HCT116 (cell line): ENCODE results near the gene NTNG2. TPM values are rescaled to one million over a fixed set of nuclear protein-coding genes. Genes with fewer than 3 reads are reported as not detected.

Experiments
- ATAC-seq: fragments of 200-7000 bp; cut with Tn5 transposase; 2 replicates; pipeline ENCODE4 v1.9.1; 2020; ENCODE audit warnings: mild to moderate bottlenecking, moderate library complexity
- BruUV-seq: library from RNA; stranded (reverse); fragments of 400-500 nt; replicated peaks from 2 replicates; lab custom pipeline; 2021; lab: Mats Ljungman, UMichigan
- CTCF ChIA-PET: fragments of 300-600 bp; sonication (Branson Sonifier 250); formaldehyde crosslinking; loops from one replicate; lab custom pipeline; 2021; ENCODE audit warnings: antibody characterized with exemption; lab: Charles Lee
- POLR2A ChIA-PET: fragments of 300-600, 350-600 bp; sonication (Branson Sonifier 250); formaldehyde crosslinking; loops from one replicate; lab custom pipeline; 2021; ENCODE audit warnings: antibody characterized with exemption; lab: Charles Lee
- RAD21 ChIA-PET, 2 experiments: fragments of 300-600 bp; sonication (Branson Sonifier 250); formaldehyde crosslinking; loops; one replicate each; lab custom pipeline; 2023; ENCODE audit warnings: low total read pairs in 2 of 2; ENCODE audit not compliant: uncharacterized antibody in 2 of 2, unreplicated experiment in 2 of 2, low non-redundant PET in 1 of 2; lab: Charles Lee
- DNase-seq: peaks from one replicate; pipeline ENCODE4 v3.0.0-alpha.2; 2010; ENCODE audit warnings: low read depth, low spot score
- H2AFZ ChIP-seq: fragments of 200-600 bp; shearing (Covaris generic), sonication (generic); 2 replicates; pipeline ENCODE4 v1.6.1; 2017; ENCODE audit warnings: low read depth, mixed run types, mixed read lengths, antibody characterized with exemption, low read length; ENCODE audit not compliant: poor library complexity, severe bottlenecking
- H3K27ac ChIP-seq: 2 replicates; pipeline ENCODE4 v1.5.1; 2012; ENCODE audit warnings: low read depth, low read length
- H3K27me3 ChIP-seq: fragments of 200-600 bp; sonication (generic); 2 replicates; pipeline ENCODE4 v1.6.1; 2016; ENCODE audit warnings: mixed run types, low read length, mixed read lengths; ENCODE audit not compliant: insufficient read depth
- H3K36me3 ChIP-seq, 2 experiments: fragments of 200-500 bp in 1 of 2; fragments of 200-600 bp in 1 of 2; sonication (Bioruptor generic) in 1 of 2; sonication (generic) in 1 of 2; 2 replicates each; pipeline versions ENCODE4 v1.5.1 to v1.6.1; 2014 to 2016; ENCODE audit warnings: low read length in 2 of 2, inconsistent platforms in 1 of 2, mixed read lengths in 1 of 2, mixed run types in 1 of 2; ENCODE audit not compliant: insufficient read depth in 2 of 2, control insufficient read depth in 1 of 2
- H3K4me1 ChIP-seq, 2 experiments: fragments of 200-600 bp in 1 of 2; sonication (generic) in 1 of 2; 2 replicates each; pipeline versions ENCODE4 v1.5.1 to v1.6.1; 2012 to 2017; ENCODE audit warnings: low read length in 2 of 2, inconsistent platforms in 1 of 2, mild to moderate bottlenecking in 1 of 2, mixed read lengths in 1 of 2, mixed run types in 1 of 2, moderate library complexity in 1 of 2; ENCODE audit not compliant: insufficient read depth in 2 of 2, control insufficient read depth in 1 of 2
- H3K4me2 ChIP-seq: fragments of 200-600 bp; sonication (generic); 2 replicates; pipeline ENCODE4 v1.6.1; 2017; ENCODE audit warnings: mixed run types, low read length, mixed read lengths
- H3K4me3 ChIP-seq, 2 experiments: fragments of 200-600 bp in 1 of 2; sonication (generic) in 1 of 2; replicated peaks in 1 of 2; 2 replicates each; pipeline ENCODE4 v1.5.1; 2011 to 2016; ENCODE audit warnings: low read length in 2 of 2, control low read depth in 1 of 2, low read depth in 1 of 2, mild to moderate bottlenecking in 1 of 2, mixed read lengths in 1 of 2, mixed run types in 1 of 2
- H3K79me2 ChIP-seq: fragments of 200-600 bp; sonication (generic); 2 replicates; pipeline ENCODE4 v1.6.1; 2017; ENCODE audit warnings: mild to moderate bottlenecking, mixed run types, low read length, moderate library complexity, mixed read lengths; ENCODE audit not compliant: insufficient read depth
- H3K9ac ChIP-seq: fragments of 200-600 bp; sonication (generic); 2 replicates; pipeline ENCODE4 v1.6.1; 2016; ENCODE audit warnings: low read length, mixed read lengths
- H3K9me2 ChIP-seq: fragments of 200-600 bp; sonication (generic), shearing (Covaris generic); 2 replicates; pipeline ENCODE4 v1.6.1; 2017; ENCODE audit warnings: mixed run types, mild to moderate bottlenecking, moderate library complexity; ENCODE audit not compliant: insufficient read depth
- H3K9me3 ChIP-seq, 2 experiments: fragments of 200-500 bp in 1 of 2; fragments of 200-600 bp in 1 of 2; sonication (Bioruptor generic) in 1 of 2; sonication (generic) in 1 of 2; 2 replicates each; pipeline ENCODE4 v1.6.1; 2014 to 2017; ENCODE audit warnings: low read length in 2 of 2, mixed read lengths in 2 of 2, inconsistent platforms in 1 of 2, low read depth in 1 of 2, mild to moderate bottlenecking in 1 of 2, mixed run types in 1 of 2, moderate library complexity in 1 of 2; ENCODE audit not compliant: control insufficient read depth in 1 of 2, insufficient read depth in 1 of 2
- H4K20me1 ChIP-seq: fragments of 200-600 bp; sonication (generic), shearing (Covaris generic); 2 replicates; pipeline ENCODE4 v1.6.1; 2017; ENCODE audit warnings: mixed run types, mild to moderate bottlenecking, moderate library complexity; ENCODE audit not compliant: insufficient read depth
- CBX3 ChIP-seq: IDR thresholded peaks from 2 replicates; pipeline ENCODE4 v1.6.1; 2012; ENCODE audit warnings: low read depth
- CEBPB ChIP-seq: IDR thresholded peaks from 2 replicates; pipeline ENCODE4 v1.6.1; 2012; ENCODE audit warnings: low read depth
- EGR1 ChIP-seq: IDR thresholded peaks from 2 replicates; pipeline ENCODE4 v1.6.1; 2012; ENCODE audit warnings: low read depth
- ELF1 ChIP-seq: IDR thresholded peaks from 2 replicates; pipeline ENCODE4 v1.6.1; 2012; ENCODE audit warnings: low read depth, borderline replicate concordance
- EZH2 ChIP-seq: fragments of 200-600 bp; sonication (generic); IDR thresholded peaks from 2 replicates; pipeline ENCODE4 v1.6.1; 2017; ENCODE audit warnings: antibody characterized with exemption, mixed run types
- FOSL1 ChIP-seq: IDR thresholded peaks from 2 replicates; pipeline ENCODE4 v1.6.1; 2012; ENCODE audit warnings: low read depth
- JUND ChIP-seq: IDR thresholded peaks from 2 replicates; pipeline ENCODE4 v1.6.1; 2012
- POLR2AphosphoS5 ChIP-seq: IDR thresholded peaks from 2 replicates; pipeline ENCODE4 v1.6.1; 2011; ENCODE audit warnings: mild to moderate bottlenecking, low read depth, low read length, moderate library complexity
- RAD21 ChIP-seq: IDR thresholded peaks from 2 replicates; pipeline ENCODE4 v1.6.1; 2012; ENCODE audit warnings: low read depth, mild to moderate bottlenecking
- SIN3A ChIP-seq: IDR thresholded peaks from 2 replicates; pipeline ENCODE4 v1.6.1; 2012; ENCODE audit warnings: low read depth
- SP1 ChIP-seq: IDR thresholded peaks from 2 replicates; pipeline ENCODE4 v1.6.1; 2012; ENCODE audit warnings: low read depth
- SRF ChIP-seq: IDR thresholded peaks from 2 replicates; pipeline ENCODE4 v1.6.1; 2012; ENCODE audit warnings: low read depth
- TCF7L2 ChIP-seq: IDR thresholded peaks from 2 replicates; pipeline ENCODE4 v1.7.0; 2011; ENCODE audit warnings: borderline replicate concordance, inconsistent platforms; ENCODE audit not compliant: insufficient read depth, insufficient read length; ENCODE audit errors: extremely low read depth
- YY1 ChIP-seq: IDR thresholded peaks from 2 replicates; pipeline ENCODE4 v1.6.1; 2011; ENCODE audit warnings: low read length, low read depth, moderate library complexity, mild to moderate bottlenecking; ENCODE audit not compliant: insufficient replicate concordance; ENCODE audit errors: extremely low read depth
- ZBTB33 ChIP-seq: IDR thresholded peaks from 2 replicates; pipeline ENCODE4 v1.6.1; 2011; ENCODE audit warnings: mild to moderate bottlenecking, low read length, moderate library complexity; ENCODE audit not compliant: insufficient replicate concordance; ENCODE audit errors: extremely low read depth
- ZFX ChIP-seq: fragments of 450-650 bp; IDR thresholded peaks from 2 replicates; pipeline ENCODE4 v1.6.1; 2017
- intact Hi-C: fragments of 100-400 bp; cut with micrococcal nuclease; formaldehyde crosslinking; loops from 2 replicates; pipeline ENCODE4 v1.10.0; 2022
- total RNA-seq: library from RNA; stranded (reverse); gene quantifications from one replicate; pipeline ENCODE4 v1.2.1, GENCODE V29; 2021; ENCODE audit not compliant: unreplicated experiment
- TF ChIP-seq, protein P1 (sequence below): IDR thresholded peaks from 2 replicates; pipeline ENCODE4 v1.6.1; 2012
- TF ChIP-seq, protein P2 (sequence below): IDR thresholded peaks from 2 replicates; pipeline ENCODE4 v1.6.1; 2012
- TF ChIP-seq, protein P3 (sequence below): IDR thresholded peaks from 2 replicates; pipeline ENCODE4 v1.6.1; 2012; ENCODE audit warnings: low read depth

The NTNG2 gene
- total RNA-seq, 1 experiment from 2014 or later: 2.5 TPM

DNA sequence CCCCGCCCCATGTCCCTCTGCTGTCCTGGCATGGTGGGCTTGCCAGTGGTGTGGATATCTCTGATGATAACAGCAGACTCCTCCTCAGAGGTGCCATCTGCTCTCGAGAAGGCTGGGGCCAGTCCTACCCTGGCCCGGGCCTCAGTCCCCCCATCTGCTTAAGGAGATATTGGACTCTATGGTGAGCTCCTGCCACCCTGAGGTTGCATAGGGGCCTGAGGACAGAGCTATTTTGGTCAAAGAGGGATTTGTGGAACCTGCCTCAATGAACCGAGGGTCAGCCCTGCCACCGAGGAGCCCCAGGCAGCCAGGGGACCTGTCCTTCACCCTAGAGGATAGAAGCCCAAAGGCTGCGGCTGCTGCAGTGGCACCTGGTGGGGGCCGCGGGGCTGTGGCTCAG is 32.6 kb downstream of the NTNG2 start:
- Histone ChIP-seq H3K4me3 (no peak overlapping the region), H3K27ac (no peak overlapping the region), H3K79me2 (no peaks in the 10 kb centered on the region), H3K9me2 (no peaks in the 10 kb centered on the region), H3K36me3 (no peaks in the 10 kb centered on the region), H4K20me1 (no peaks in the 10 kb centered on the region), H3K4me2 (no peak overlapping the region), H3K9me3 (0 out of 4 replicates have a peak, but pooled peaks cover 0 to 4% of the 10 kb centered on the region in 2 experiments), H3K4me1 (no peaks in the 10 kb centered on the region), H3K27me3 (no peaks in the 10 kb centered on the region), H2AFZ (no peak overlapping the region), H3K9ac (no peak overlapping the region)
- no peak for TF ChIP-seq SP1
- TF ChIP-seq YY1: no peak
- no peak for TF ChIP-seq POLR2AphosphoS5
- TF ChIP-seq, protein P1, sequence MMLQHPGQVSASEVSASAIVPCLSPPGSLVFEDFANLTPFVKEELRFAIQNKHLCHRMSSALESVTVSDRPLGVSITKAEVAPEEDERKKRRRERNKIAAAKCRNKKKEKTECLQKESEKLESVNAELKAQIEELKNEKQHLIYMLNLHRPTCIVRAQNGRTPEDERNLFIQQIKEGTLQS: no peak
- no peak for TF ChIP-seq EGR1
- no peak for TF ChIP-seq SIN3A
- no peak for TF ChIP-seq JUND
- TF ChIP-seq CBX3: no peak
- no peak for TF ChIP-seq CEBPB
- TF ChIP-seq, protein P2, sequence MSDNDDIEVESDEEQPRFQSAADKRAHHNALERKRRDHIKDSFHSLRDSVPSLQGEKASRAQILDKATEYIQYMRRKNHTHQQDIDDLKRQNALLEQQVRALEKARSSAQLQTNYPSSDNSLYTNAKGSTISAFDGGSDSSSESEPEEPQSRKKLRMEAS: no peak
- no peak for TF ChIP-seq TCF7L2
- no peak for TF ChIP-seq SRF
- TF ChIP-seq FOSL1: no peak
- TF ChIP-seq, protein P3, sequence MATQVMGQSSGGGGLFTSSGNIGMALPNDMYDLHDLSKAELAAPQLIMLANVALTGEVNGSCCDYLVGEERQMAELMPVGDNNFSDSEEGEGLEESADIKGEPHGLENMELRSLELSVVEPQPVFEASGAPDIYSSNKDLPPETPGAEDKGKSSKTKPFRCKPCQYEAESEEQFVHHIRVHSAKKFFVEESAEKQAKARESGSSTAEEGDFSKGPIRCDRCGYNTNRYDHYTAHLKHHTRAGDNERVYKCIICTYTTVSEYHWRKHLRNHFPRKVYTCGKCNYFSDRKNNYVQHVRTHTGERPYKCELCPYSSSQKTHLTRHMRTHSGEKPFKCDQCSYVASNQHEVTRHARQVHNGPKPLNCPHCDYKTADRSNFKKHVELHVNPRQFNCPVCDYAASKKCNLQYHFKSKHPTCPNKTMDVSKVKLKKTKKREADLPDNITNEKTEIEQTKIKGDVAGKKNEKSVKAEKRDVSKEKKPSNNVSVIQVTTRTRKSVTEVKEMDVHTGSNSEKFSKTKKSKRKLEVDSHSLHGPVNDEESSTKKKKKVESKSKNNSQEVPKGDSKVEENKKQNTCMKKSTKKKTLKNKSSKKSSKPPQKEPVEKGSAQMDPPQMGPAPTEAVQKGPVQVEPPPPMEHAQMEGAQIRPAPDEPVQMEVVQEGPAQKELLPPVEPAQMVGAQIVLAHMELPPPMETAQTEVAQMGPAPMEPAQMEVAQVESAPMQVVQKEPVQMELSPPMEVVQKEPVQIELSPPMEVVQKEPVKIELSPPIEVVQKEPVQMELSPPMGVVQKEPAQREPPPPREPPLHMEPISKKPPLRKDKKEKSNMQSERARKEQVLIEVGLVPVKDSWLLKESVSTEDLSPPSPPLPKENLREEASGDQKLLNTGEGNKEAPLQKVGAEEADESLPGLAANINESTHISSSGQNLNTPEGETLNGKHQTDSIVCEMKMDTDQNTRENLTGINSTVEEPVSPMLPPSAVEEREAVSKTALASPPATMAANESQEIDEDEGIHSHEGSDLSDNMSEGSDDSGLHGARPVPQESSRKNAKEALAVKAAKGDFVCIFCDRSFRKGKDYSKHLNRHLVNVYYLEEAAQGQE: no peak
- no peak for TF ChIP-seq ZFX
- TF ChIP-seq RAD21: no peak
- TF ChIP-seq ZBTB33: no peak
- TF ChIP-seq EZH2: no peak
- TF ChIP-seq ELF1: no peak
- ATAC-seq (no peak), DNase-seq (no peak)
- ChIA-PET POLR2A (no interaction called here), CTCF (no interaction called here), RAD21 (interaction anchor here in 1 of 2 experiments (0.6 kb wide), 1 partner anchor 68 kb away, joined by 3 read pairs; no protein-coding TSS in a partner anchor)
- no TSS peak for BruUV-seq
- intact Hi-C loops: no loop called here
